Transverse colon (tissue), 4 donors: Measurements from ENCODE around the gene MESD. TPM values are rescaled to one million over a fixed set of nuclear protein-coding genes. Genes with fewer than 3 reads are reported as not detected.

ENCODE experiments used
- DNase-seq: peaks from one replicate; pipeline ENCODE4 v3.0.0-alpha.2; 2019
- H3K27ac ChIP-seq, 4 donors: fragments of 200-600 bp; sonication (generic); 2 replicates each; pipeline ENCODE4 v1.5.1; 2016 to 2018; ENCODE audit warnings: inconsistent platforms in 4 of 4
- H3K27me3 ChIP-seq: fragments of 200-600 bp; sonication (generic); 2 replicates; pipeline ENCODE4 v1.5.1; 2017; ENCODE audit warnings: inconsistent platforms
- H3K36me3 ChIP-seq, 4 donors: fragments of 200-600 bp; sonication (generic); 2 replicates each; pipeline ENCODE4 v1.5.1; 2017 to 2019; ENCODE audit warnings: inconsistent platforms in 4 of 4
- H3K4me1 ChIP-seq, 4 donors: fragments of 200-600 bp; sonication (generic); 2 replicates each; pipeline ENCODE4 v1.5.1; 2017 to 2020; ENCODE audit warnings: inconsistent platforms in 4 of 4
- H3K4me3 ChIP-seq, 4 donors: fragments of 200-600 bp; sonication (generic); 1 replicate in 1 of 4; 2 replicates in 3 of 4; pipeline versions ENCODE4 v1.5.1 to v1.6.1; 2017 to 2019; ENCODE audit warnings: inconsistent platforms in 4 of 4
- H3K9me3 ChIP-seq, 2 donors: fragments of 200-600 bp; sonication (generic); 2 replicates each; pipeline ENCODE4 v1.5.1; 2017 to 2019; ENCODE audit warnings: inconsistent platforms in 2 of 2
- CTCF ChIP-seq, 5 experiments: fragments of 200-600 bp in 3 of 5; fragments of 450-650 bp in 2 of 5; sonication (generic) in 3 of 5; IDR thresholded peaks; 1 replicate in 2 of 5; 2 replicates in 3 of 5; pipeline ENCODE4 v1.5.1; 2016 to 2017; ENCODE audit warnings: antibody characterized with exemption in 5 of 5, inconsistent platforms in 3 of 5, mild to moderate bottlenecking in 2 of 5, moderate library complexity in 1 of 5
- EP300 ChIP-seq: sonication (generic); formaldehyde crosslinking; IDR thresholded peaks from one replicate; pipeline ENCODE4 v1.6.1; 2017; ENCODE audit warnings: antibody characterized with exemption, low read depth
- POLR2A ChIP-seq: fragments of 450-650 bp; IDR thresholded peaks from one replicate; pipeline ENCODE4 v1.6.1; 2016; ENCODE audit warnings: antibody characterized with exemption, mild to moderate bottlenecking, moderate library complexity
- POLR2AphosphoS5 ChIP-seq, 3 donors: sonication (generic); formaldehyde crosslinking; IDR thresholded peaks; one replicate each; pipeline ENCODE4 v1.6.1; 2016; ENCODE audit warnings: antibody characterized with exemption in 3 of 3
- WGBS, 2 donors: methylation state at CpG; one replicate each; pipeline ENCODE4 v1.1.5; 2018; ENCODE audit warnings: low coverage in 1 of 2; 5-methylcytosine and 5-hydroxymethylcytosine counted together
- in situ Hi-C, 4 donors: fragments of 200-750 bp; cut with MboI; loops; one replicate each; pipeline versions ENCODE4 v1.15.0 to v1.15.1; 2017; ENCODE audit warnings: low sequenced_read_pairs in 3 of 4, low pct_ligation_motif_present in 1 of 4, low pct_unique_long_range_greater_than_20kb in 1 of 4
- intact Hi-C: fragments of 100-400 bp; cut with DNase I; formaldehyde crosslinking; loops from one replicate; pipeline ENCODE4 v1.15.1; 2023; ENCODE audit warnings: low total_unique reads
- total RNA-seq, 4 donors: library from RNA; depleted of rRNA; stranded (reverse); fragments of >200 nt; gene quantifications; one replicate each; pipeline ENCODE4 v1.1.0, GENCODE V29; 2016

The MESD gene
- total RNA-seq, 4 donors from 2014 or later: 15.8 to 39.3 (median 19.2) TPM

GRCh38 chr15:81018197-81018596, 28.6 kb upstream of the MESD start:
- DNase-seq: no peak
- H3K9me3 ChIP-seq: no peaks in the 10 kb centered on the region
- in situ Hi-C loops (no loop called here), intact Hi-C loops (no loop called here)
- 83 to 91% methylated on average over 1 to 2 of the region's 2 CpGs for WGBS, 2 donors
- TF ChIP-seq POLR2AphosphoS5 (IDR thresholded peaks at IDR 0.05): no peak
- H3K4me1 ChIP-seq: no peaks in the 10 kb centered on the region
- no peak overlapping the region for H3K4me3 ChIP-seq
- H3K36me3 ChIP-seq: no peaks in the 10 kb centered on the region
- no peak overlapping the region for H3K27ac ChIP-seq
- H3K27me3 ChIP-seq: no peaks in the 10 kb centered on the region

DNA sequence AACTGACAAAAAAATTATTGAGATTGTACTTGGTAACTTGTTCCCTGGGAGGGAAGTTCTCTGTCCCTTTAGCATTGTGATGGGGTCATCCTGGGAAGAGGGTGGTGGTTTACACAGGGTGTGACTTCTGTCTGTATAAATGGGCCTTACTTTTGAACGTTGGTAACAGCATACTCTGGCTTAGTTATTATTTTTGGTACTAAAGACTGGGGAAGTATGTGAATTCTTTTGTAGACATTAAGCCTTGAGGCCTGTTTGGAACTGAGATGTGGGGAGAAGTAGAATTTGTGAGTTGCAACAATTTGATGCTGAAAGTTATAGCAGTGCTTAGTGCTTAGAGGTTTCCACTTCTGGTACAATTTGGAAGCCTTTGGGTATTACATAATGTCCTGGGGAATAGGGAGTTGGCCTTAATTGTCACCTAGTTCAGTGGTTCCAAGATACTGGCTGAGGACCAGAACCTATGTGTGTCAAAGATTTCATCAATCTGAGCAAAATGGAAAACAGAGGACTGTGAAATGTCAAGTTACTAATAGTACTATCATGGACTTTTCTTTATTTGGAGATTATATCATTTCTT, 27.0 kb upstream of the MESD start:
- intact Hi-C loops (no loop called here), in situ Hi-C loops (no loop called here)
- H3K9me3 ChIP-seq: no peaks in the 10 kb centered on the region
- H3K36me3 ChIP-seq: no peaks in the 10 kb centered on the region
- H3K4me1 ChIP-seq: no peaks in the 10 kb centered on the region
- DNase-seq: no peak
- no peak overlapping the region for H3K4me3 ChIP-seq
- WGBS, 2 donors: 42 to 50% methylated on average over 1 of the region's 1 CpG
- H3K27ac ChIP-seq: peak overlapping the region in 1 of 4 donors; percentile 28
- TF ChIP-seq EP300: no peak
- no peak for TF ChIP-seq POLR2AphosphoS5 (IDR thresholded peaks at IDR 0.05)
- TF ChIP-seq POLR2A: no peak
- no peak for TF ChIP-seq CTCF (IDR thresholded peaks at IDR 0.05)
- no peaks in the 10 kb centered on the region for H3K27me3 ChIP-seq

DNA sequence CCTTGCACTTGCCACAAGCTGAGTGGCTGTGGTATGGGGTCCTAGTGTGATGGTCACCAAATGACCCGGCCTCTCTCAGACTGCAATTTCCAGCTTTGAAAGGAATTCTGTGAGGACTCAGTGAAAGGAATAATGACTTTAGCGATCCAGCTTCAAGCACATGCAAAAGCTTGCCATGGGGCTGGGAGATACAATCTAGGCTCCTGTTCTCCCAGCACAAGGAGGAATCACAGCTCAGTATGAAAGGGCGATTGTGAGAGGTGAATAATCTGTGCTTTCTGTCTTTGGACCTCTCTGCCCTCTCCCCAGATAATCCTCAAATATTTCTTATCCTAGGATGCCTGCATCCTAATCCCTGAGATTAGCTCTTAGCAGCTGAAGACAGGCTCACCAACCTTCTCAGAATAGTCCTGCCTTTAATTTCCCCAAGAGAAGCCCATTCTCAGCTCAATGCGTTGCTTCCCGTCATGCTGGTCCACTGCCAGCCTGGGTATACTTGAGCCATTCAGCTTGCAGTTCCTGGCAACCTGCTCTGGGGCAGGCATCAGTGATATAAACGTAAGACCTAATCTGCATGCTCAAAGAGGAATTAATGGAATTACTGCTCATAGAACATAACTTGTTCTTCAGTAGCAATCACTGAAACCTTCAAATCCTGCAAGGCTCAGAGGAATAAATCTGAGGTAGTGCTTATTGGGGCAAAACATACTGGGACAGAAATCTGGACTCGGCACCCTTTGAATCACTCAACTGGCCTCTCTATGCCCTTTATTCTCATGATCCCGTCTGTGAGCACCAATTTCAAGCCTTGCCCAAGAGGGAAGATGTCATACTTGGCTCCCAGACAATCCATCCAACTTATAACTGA, 26.2 kb upstream of the MESD start:
- 80 to 85% methylated on average over 3 to 8 of the region's 8 CpGs for WGBS, 2 donors

DNA sequence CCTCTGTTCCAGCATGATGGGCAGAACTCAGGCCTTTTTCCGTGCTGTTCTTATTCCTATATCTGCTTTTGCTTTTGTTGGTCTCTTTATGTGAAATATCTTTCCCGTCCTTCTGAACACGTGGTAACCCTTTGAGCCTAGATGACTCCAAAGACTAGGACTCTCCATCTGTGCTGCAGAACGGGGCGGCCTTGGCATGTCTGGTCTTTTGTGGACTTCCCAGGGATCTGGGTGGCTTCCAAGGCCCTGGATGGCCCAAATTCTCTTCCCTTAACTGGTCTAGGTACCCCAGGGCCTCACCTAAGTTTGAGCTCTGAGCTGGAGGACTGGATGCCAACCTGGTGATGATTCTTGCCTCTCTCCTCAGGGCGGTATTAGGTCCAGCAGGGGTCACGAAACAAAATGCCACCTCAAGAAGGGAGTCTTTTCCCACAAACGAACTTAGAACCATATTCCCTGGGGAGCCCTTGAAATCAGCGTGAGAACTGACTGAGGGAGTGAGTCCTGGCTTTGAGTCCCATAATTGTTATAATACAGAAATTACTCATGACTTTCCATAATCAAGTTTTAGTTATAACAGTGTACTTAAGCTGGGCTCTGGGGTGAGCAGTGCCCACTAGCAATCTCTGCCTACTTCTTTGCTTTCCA, 25.0 kb upstream of the MESD start:
- Histone ChIP-seq H3K27me3 (no peaks in the 10 kb centered on the region), H3K9me3 (no peaks in the 10 kb centered on the region), H3K4me3 (no peak overlapping the region), H3K4me1 (no peaks in the 10 kb centered on the region), H3K36me3 (no peaks in the 10 kb centered on the region), H3K27ac (no peak overlapping the region)
- no peak for DNase-seq
- in situ Hi-C loops: no loop called here
- WGBS, 2 donors: 80 to 86% methylated on average over 3 to 9 of the region's 9 CpGs
- intact Hi-C loops: no loop called here
- TF ChIP-seq EP300 (no peak), POLR2A (no peak), CTCF (IDR thresholded peaks at IDR 0.05) (no peak), POLR2AphosphoS5 (IDR thresholded peaks at IDR 0.05) (no peak)

More for the DNA sequence above, 26.2 kb upstream of the MESD start:
- H3K27ac ChIP-seq: peak overlapping the region in 1 of 4 donors; percentile 28
- TF ChIP-seq POLR2A: no peak
- TF ChIP-seq POLR2AphosphoS5 (IDR thresholded peaks at IDR 0.05): no peak
- TF ChIP-seq CTCF (IDR thresholded peaks at IDR 0.05): no peak
- TF ChIP-seq EP300: no peak
- no peaks in the 10 kb centered on the region for H3K9me3 ChIP-seq
- no peaks in the 10 kb centered on the region for H3K36me3 ChIP-seq
- intact Hi-C loops: no loop called here
- no peak overlapping the region for H3K4me3 ChIP-seq
- H3K4me1 ChIP-seq: no peaks in the 10 kb centered on the region
- DNase-seq: no peak
- no peaks in the 10 kb centered on the region for H3K27me3 ChIP-seq
- in situ Hi-C loops: no loop called here
